ENCODE measurements around the gene DCDC2C.

GRCh38 chr2:3838348-3838747 is 135.0 kb downstream of the DCDC2C start:
- TF ChIP-seq CTCF (IDR thresholded peaks at IDR 0.05) (no peak), EZH2phosphoT487 (IDR thresholded peaks at IDR 0.05) (no peak)

Measured in neural progenitor cell (in vitro differentiated cells).